K562 (cell line): ENCODE data around the gene SMIM22.

Experiments used
- CTCF ChIP-seq, 3 experiments: IDR thresholded peaks in 2 of 3; conservative IDR thresholded peaks in 1 of 3; 2 replicates each; pipeline ENCODE4 v1.5.1; 2011 to 2012; ENCODE audit warnings: low read length in 3 of 3, mild to moderate bottlenecking in 3 of 3, control low read depth in 2 of 3, improper control_type of control experiment in 1 of 3, inconsistent platforms in 1 of 3, low read depth in 1 of 3, mixed read lengths in 1 of 3, moderate library complexity in 1 of 3; ENCODE audit not compliant: insufficient read depth in 2 of 3
- CXXC5 ChIP-seq: fragments of 250-450 bp; sonication (Bioruptor Pico); IDR thresholded peaks from 2 replicates; pipeline ENCODE4 v1.8.0; 2022; ENCODE audit warnings: inconsistent platforms, mild to moderate bottlenecking, moderate library complexity
- ELK1 ChIP-seq: sonication (generic); formaldehyde crosslinking; IDR thresholded peaks from 2 replicates; pipeline ENCODE4 v1.8.1; 2022; ENCODE audit warnings: missing genetic modification reagents
- EZH2 ChIP-seq: IDR thresholded peaks from 2 replicates; pipeline ENCODE4 v1.6.1; 2012; ENCODE audit warnings: low read depth, mild to moderate bottlenecking, inconsistent platforms, low read length, borderline replicate concordance
- FOS ChIP-seq: IDR thresholded peaks from 3 replicates; pipeline ENCODE4 v1.6.1; 2011; ENCODE audit not compliant: insufficient read length; ENCODE audit errors: extremely low read depth
- MAX ChIP-seq: sonication (generic); formaldehyde crosslinking; IDR thresholded peaks from 2 replicates; pipeline ENCODE4 v1.9.0; 2022; ENCODE audit warnings: mild to moderate bottlenecking, missing genetic modification reagents
- PHB2 ChIP-seq: fragments of 450-650 bp; IDR thresholded peaks from 2 replicates; pipeline ENCODE4 v1.6.1; 2017; ENCODE audit warnings: low read depth
- TAF1 ChIP-seq: IDR thresholded peaks from 2 replicates; pipeline ENCODE4 v1.6.1; 2011; ENCODE audit warnings: mild to moderate bottlenecking, low read length, moderate library complexity; ENCODE audit not compliant: insufficient read depth, control insufficient read depth, severe bottlenecking; ENCODE audit errors: extremely low read depth
- TEAD4 ChIP-seq, 2 experiments: sonication (generic) in 1 of 2; formaldehyde crosslinking in 1 of 2; IDR thresholded peaks; 2 replicates each; pipeline versions ENCODE4 v1.6.1 to v1.8.0; 2012 to 2022; ENCODE audit warnings: borderline replicate concordance in 1 of 2, inconsistent platforms in 1 of 2, low read length in 1 of 2, mild to moderate bottlenecking in 1 of 2, missing genetic modification reagents in 1 of 2
- ZNF407 ChIP-seq: fragments of 450-650 bp; IDR thresholded peaks from 2 replicates; pipeline ENCODE4 v1.6.1; 2016; ENCODE audit warnings: low read depth

GRCh38 chr16:4837733-4838501, 42.7 kb downstream of the SMIM22 start:
- no peak for TF ChIP-seq EZH2
- TF ChIP-seq CXXC5 (CRISPR knock-in tag): no peak
- TF ChIP-seq CTCF (IDR thresholded peaks at IDR 0.05 in 2 of 3, conservative IDR thresholded peaks at IDR 0.05 in 1 of 3; ENCODE audit: insufficient read depth in 2 of 3, low read depth in 1 of 3, low read length in 3 of 3): no peak
- no peak for TF ChIP-seq FOS
- TF ChIP-seq TAF1: no peak
- TF ChIP-seq PHB2: no peak
- no peak for TF ChIP-seq MAX (CRISPR knock-in tag)
- no peak for TF ChIP-seq ZNF407
- no peak for TF ChIP-seq ELK1 (CRISPR knock-in tag)
- no peak for TF ChIP-seq TEAD4 (IDR thresholded peaks at IDR 0.05; ENCODE audit: low read length)
- TF ChIP-seq TEAD4 (CRISPR knock-in tag; IDR thresholded peaks at IDR 0.05; ENCODE audit: borderline replicate concordance): no peak
